ENCODE results near the gene PLAC1.

The PLAC1 gene

DNA sequence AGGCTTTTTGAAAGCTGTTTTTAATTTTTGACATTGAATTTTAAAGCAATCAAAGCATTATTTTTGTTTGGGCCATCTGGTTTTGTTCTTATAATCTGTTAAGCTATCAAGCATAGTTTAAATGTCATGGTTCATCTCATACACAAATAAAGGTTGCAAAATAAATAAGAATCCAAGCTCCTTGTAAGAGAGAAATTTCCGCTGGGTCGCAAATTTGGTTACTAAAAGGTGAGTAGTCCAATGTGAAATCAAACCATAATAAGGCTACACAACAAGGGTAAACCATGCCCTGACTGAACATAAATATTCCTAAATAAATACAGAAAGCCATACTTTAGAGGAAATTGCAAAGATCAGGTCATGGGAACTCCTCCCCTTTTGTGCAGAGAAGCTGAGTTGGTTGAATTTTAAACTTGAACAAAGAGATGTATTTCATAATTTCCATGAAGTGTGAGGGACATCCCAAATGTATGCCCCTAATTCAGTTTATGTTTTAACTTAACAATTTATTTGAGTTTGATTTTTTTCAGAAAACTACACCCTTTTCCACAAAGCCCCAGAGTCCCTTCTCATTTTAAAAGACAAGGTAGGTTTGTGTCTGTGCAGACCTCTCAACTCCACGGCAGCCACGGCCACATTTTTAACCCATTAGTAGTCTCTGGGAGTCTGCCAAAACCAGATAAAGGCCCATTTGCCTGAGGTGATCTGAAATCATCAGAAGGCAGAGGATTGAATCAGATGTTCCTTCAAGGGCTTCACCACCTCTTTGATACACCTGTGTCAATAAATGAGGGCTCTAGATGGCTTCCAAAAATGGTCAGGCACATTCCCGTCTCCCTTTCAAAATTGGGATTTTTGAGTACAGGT lies 85.2 kb downstream of the PLAC1 start:
- no peak for DNase-seq

DNA sequence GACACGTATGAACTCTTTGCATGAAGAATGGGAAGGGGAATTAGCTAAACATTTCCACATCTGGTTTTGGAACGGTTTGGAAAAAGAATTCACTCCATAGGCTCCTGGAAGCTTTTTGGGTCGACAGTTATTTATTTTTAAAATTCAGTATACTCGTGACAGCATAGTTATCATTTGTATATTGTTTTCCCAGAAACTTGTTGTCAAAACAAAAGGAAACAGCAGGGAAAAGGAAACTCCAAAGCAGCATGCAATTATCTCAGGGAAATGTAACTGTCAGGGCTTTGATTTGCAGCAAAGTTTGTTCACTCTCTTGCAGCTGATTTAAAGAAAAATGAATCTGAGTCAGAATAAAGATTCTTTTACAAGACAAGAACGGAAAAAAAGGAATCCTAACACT lies 86.5 kb downstream of the PLAC1 start:
- DNase-seq: no peak

DNA sequence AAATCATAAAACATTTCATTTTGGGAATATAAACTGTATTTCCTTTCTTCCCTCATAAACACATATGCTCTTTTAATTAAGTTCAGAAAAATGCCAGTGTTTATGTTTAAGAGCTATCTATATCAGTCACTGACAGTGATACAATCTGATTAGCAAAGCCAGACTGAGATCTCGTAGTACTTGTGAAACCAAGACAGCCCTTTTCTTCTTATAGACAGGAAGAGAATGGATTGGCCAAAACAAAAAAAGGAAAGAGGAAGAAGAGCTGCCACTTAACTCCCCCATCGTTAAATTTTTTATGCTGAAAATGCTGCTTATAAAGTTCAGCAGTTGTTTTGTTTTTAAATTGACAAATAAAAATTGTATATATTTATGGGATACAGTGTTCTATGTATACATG lies 87.4 kb downstream of the PLAC1 start:
- DNase-seq: no peak

DNA sequence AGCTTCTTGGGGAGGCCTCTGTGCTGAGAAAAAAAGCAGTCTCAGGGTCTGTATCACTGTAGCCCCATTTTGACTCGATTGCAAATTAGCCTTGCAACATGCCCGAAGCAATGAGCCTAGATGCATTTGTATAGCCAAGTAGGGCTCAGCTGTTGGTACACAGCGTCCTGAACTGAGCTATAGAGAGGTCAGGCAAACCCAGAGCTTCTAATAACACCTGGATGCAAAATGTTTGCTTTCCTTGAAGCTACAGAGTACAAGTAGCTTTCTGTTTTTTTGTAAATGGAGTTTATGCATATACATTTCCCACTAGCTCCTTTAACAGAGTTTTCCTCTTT lies 87.8 kb downstream of the PLAC1 start:
- DNase-seq: no peak

DNA sequence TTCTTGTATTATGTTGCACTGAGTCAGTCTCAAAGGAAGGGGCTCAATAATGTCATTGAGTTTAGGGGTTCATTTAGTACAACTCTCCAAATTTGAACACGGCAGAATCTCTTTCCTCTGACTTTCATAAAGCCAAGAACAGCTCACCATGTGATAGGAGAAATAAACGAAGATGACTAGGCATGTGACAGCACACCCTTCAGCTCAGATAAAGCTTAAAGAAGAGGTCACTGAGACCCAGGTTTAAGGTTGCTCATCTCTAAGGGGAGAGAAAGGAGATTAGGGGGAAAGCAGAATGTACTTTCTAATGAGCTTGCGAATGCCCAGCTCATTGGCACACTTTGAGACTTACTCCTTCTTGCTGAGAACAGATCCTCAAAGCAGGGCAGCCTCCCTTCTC lies 89.0 kb downstream of the PLAC1 start:
- DNase-seq: no peak

DNA sequence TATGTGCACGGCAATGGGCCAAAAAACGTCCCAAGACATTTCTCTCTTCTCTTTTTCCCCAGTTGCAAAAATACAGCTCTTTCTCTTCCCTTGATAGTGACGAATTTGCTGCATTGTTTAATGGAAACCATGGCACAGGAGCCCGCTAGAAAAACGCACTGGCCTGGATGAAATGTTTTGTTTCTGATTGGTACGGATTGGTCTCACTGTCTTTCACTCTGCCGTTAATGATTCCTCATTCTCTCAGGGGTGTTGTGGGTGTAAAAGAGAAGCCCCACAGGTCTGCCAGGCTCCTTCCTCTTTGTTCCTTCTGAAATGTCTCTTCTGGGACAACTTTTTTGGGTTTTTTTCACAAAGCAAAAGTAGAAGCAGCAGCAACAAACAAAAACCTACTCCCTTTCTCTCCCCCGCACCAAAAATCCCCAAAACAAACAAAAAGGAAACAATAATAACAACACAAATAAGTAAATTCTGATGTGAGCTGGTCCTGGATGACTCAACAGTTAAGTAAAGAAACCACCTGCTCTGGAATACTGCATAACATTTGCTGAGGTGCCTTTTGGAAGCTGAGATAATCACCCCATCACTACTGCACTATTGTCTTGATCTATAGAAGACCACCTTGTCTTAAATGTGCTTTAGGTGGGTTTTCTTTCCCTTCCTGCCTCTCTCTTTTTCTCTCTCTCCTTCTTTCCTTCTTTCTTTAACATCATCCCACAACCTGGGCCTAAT lies 89.8 kb downstream of the PLAC1 start:
- DNase-seq: no peak

DNA sequence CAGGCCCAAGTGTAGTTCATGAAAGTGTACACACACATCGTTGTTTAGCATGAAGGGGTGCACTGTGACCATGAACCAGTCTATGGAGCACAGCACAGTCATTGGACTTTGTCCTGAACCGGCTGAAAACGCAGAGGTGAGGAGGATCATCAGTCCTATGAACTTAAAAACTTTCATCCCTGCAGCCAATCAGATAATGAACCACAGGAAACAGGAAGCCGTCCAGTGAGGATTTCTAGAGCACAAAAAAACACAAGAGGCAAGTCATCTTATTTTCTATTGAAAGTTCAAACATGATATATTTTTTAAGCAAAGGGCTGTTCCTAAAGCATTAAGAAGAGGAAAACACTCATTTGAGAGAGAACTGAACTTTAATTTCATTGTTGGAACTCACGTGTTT lies 91.8 kb downstream of the PLAC1 start:
- DNase-seq: no peak

DNA sequence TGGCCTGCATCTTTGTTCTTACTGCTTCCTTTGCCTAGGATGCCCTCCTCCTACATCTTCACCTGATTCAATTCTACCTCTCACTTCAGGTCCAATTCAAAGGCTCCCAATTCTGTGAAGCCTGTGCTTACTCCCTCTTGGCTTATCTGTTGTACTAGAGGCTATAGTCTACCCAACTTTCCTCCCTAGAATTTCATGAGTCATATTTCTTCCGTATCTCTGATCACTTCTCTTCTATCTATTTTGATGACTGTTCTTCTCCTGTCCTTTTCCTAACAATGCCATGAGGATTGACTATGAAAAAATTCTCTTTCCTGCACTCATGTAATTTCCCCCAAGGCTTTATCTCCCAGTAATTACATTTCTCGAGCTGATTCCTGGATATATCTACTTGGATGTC lies 96.3 kb downstream of the PLAC1 start:
- no peak for DNase-seq

DNA sequence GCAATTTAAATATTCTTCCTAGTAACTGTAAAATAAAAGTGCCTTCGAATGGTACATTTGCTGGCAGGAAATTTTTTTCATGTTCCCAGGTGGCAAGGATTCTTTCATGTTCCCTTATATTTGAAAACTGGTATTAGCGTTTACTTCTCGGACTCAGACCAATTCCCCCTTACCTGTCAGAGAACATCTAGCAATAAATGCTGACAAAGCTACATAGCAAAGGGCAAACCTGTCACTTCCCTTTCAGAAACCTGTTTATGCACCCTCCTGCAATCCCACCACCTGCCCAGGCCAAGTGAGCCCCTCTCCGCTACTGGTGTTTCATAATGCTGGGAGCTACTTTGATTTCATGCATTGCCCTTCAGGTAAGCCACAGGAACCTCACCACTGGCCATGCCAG lies 100.1 kb downstream of the PLAC1 start:
- DNase-seq: no peak

DNA sequence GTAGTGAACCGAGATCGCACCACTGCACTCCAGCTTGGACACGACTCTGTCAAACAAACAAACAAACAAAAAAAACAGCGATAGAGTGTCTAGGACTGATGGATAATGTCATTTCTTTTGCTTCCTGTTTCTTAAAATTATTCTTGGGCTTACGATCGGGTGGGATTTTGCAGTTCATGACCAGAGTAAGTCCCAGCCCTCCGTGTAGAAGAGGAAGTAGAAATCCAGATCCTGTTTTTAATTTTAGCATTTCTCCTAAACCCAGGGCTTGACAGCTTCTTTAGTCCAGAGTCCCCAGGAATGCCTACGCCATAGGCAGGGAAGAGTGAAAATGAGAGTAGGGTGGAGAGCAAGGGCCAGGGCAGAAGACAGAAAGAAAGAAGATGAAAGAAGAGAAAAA lies 104.0 kb downstream of the PLAC1 start:
- no peak for DNase-seq

DNA sequence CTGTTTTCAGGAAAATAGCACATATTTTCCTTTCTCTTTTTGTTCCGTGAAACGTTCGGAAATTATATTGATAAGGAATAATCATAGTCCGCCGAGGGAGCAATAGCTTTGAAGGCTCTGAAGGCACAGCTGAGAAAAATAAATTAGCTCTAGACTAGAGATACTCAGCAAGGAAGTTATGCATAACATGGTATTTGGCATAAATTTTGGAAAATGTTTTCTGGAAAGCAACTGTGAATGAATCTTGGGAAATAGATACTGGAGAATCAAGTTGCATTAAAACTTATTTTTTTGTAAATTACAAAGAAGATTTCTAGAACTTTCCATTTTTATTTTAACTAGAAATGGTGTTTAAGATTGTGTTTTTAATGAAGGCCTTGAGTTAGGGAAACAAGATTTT lies 105.9 kb downstream of the PLAC1 start:
- DNase-seq: no peak

DNA sequence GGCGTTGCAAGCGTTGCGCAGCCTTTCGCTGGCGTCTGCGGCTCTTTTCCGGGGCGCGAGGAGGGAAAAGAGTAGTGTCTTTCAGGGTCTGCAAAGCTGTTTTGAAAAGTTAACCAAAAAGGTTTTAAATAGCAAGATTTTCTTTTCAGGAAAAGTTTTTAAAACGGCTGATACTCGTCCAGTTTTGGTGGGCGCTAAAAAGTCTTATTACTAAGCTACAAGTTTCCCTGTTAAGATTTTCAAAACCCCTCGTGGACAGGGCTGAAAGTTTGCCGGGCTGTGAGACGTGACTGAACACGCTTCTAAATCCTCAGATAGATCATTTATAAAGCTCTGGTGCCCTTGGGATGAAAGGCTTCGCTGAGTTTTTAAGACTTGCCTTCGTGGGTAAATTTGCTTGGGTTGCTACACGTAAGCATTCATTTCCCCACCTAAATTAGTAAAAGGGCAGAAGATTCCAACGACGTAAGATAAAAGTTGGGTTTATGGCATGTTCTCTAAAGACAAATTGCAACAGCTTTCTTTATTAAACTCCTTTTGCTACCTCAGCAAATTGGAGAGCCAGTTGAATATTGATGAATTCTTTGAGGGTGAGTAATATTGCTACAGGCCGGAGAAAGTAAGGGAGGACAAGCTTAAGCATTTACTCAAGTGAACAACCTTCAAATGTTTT lies 106.8 kb downstream of the PLAC1 start:
- no peak for DNase-seq

DNA sequence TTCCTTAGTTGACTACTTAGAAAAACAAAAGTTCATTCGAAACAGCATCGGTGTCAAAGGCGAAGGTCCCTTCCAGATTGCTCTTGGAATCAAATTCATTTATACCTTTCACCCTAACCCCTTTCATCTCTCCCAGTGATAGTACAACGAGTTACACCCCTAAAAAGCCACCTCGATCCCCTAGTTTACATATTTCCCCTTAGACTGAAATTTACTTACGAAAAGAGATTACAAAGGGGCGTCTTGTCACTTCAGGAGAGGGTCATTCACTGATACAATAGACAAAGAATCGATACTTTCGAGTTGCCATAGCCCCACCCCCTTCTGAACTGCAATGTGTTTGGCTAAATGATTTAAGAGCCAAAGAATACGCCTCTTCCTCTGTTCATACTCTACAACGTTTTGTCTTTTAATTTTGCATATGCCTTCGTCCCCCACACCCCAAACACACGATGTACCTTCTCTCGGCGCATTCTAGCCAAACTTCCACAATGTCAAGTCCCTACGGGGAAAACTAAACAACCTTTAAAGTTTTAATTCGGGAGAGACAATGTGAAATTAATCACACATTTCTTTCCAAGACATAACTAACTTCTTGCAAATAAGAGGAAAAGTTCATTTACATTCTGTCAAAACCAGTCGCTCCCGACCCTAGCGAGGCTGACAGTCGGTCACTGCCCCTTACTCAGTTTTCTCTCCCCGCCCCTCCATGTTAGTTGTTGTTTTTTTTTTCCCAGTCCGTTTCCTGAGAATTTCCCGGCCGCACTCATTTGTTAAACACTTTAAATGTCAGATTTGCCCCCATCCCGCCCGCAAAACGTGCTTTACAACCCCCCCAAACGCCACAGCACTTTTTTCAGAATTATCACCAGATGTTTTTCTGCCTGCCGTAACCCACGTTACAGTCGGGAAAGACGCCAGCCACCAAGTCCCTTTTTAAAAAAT lies 109.7 kb downstream of the PLAC1 start:
- no peak for DNase-seq

DNA sequence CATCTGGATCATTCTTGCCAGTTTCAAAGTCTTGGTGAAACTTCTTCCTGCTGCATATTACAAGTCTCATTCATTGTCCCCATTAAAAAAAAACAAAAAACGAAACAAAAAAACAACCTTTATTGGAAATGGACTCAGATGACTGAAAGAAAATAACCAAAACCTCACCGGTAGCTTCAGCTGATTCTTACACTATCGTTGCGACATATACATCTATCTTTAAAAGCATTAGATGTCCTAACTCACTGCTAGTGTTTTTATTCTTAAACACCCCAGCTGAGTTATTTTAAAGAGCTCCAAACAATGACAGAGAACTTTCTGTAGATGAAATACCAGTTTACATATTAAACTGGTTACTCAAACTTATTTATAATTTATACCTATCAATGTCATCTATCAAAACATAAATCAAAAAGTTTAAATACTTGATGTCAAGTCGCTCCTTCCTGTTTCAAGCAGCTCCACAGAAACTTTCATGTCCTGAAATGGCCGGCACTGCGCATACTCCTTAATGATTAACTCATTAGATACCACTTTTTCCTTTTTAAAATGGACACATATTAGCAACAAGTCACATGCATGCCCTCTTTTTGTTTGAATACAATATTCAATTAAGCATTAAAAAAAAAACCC lies 111.1 kb downstream of the PLAC1 start:
- DNase-seq: no peak

DNA sequence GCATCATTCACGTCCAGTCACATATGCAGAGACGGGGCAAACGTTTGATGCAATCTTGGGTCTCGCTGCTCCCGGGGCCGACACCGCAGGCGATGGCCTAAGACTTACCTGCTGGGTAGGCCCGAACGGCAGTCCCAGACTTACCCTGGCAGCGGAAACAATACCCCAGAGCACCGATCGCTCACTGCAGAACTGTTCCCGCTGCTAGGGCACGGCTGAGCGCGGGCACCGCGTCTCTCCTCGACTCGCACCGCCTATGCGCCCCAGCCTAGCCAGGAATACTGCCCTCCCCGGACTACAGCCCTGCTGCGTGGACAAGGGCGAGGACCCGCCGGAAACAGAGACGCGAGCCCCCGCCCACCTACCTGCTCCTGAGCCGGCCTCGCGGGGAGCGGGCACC lies 112.1 kb downstream of the PLAC1 start:
- no peak for DNase-seq

DNA sequence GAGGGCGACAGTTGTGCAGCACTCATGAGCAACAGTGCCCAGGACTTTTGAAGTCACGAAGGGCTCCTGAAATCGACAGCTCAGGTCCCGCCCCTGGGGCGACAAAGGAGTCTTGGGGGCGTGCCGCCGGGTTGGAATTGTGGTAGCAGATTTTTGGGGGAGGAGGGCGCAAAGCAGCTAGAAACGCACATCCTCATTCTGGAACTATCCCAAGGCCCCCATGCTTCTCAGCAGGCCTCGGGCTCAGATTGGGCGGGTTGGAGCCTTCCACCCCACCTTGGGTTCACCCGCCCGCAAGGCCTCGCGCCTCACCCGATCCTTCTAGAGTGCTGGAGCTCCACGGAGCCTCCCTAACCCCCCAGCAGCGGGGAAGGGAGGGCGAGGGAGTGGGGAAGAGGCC lies 112.8 kb downstream of the PLAC1 start:
- no peak for DNase-seq

DNA sequence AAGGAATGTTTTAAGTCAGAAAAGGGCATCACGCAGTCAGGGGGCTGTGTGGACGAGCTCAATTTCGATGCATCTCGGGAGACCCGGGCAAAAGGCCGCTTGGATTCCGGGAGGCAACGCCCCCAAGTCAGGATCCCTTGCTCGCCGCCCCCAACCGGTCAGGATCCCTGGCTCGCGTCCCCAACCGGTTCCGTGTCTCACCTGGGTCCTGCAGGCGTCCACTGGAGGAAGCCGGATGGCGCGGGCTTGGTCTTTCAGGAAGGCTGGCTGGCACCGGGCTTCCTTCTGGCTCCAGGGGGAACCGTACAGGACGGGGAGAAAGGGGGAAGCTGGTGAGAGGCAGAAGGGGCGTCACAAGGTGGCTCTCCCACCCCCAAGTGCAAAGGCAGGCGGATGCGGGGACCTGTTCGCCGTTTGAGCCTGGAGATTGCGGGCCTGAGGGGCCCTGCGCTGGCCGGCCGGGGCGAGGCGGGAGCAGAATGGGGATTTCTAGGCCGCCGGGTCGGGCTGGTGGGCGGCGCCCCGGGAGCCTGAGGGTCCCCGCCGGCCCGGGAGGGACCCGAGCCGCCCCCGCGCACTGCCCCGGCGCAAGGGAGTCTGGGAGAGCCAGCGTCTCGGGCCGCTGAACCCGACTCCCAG lies 113.6 kb downstream of the PLAC1 start:
- DNase-seq: no peak

DNA sequence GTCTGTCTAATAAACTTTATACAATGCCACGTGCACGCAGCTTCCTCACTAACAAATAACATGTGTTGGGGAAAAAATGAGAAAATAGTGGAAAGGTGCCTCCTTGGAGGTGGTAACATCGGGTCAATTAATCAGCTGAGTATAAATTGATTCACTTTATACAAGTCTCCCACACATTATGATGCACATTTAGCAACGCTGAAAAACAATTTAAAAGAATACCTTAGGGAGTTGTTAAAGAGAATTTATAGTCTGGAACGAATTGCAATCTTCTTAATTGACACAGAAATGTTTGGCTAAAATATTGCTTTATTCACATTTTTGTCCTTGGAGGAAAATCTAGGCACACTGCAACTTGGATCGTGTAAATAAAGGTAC lies 114.1 kb downstream of the PLAC1 start:
- no peak for DNase-seq

DNA sequence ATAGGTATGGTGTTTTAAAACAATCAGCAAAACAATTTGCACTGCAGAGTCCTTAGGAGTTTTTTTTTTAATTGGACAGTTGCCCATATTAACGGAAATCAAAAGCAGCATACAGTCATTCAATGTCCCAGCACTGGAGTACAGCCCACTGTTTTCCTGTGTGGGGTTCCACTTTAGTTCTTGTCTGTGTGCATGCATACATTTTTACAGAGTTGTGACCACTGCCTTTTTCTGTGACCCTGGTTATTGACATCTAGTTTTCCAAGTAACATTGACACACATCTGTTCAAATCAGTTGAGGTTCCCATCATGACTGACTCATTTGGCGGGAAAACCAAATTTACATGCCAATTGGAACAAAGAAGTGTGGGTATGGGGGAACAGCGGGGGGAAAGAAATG lies 115.0 kb downstream of the PLAC1 start:
- DNase-seq: no peak

DNA sequence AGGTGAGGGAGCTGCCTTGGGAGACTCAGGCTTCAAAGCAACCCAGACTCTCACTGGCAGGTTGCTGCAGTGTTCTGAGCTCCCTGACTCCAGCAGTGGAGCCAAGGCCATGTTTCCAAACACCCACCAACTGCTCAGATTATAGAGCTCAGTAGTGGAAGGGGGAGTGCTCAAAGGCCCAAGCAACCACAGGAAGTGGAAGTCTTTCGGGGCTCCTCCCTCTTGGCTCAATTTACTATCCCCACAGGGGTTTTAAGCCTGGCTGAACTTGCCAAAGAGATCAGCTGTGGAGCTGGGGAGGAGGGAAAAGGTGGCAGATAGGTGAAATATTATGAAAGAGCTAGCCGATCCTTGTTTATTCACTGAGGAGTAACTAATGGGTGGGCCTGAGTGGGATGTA lies 115.8 kb downstream of the PLAC1 start:
- DNase-seq: no peak

DNA sequence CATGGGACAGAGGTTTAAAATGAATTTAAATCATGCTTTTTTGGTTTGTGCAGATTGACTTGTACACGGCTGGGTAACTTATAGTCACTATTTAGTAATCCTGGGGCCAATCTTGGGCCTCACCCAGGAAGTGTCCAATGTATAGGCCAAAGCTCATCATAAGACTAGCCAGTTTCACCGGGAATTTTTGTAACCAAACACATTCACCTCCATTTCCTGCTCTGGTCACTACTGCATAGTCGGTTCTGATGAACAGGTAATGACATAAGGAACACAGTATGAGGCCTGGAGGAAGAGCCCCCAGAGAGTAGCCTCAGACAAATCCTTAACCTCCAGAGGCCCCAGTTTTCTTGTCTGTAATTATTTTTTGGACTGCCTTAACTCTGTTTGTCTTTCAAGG lies 116.4 kb downstream of the PLAC1 start:
- DNase-seq: no peak

DNA sequence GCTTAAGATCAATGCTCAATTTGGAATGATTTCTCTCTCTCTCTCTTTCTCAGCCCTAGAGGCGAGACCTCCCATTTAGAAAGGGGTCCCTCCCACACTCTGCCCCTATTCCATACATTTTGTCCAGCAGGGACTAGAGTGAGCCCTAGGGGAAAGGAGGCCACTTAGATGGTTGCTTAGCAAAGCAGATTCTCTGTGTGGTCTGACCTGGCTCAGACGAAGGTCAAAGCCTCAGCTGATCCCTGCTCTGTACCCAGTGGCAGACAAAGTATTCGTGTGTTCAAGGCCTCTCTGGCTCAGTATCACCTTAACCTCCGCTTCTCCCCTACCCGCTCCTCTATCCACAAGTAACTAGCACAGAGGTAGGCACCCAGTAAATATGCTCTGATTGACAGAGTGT lies 120.0 kb downstream of the PLAC1 start:
- no peak for DNase-seq
